Choroid plexus epithelial cell (primary cell): Measurements from ENCODE around the gene ALDH3B1.
A peak's percentile ranks its signal among the peaks of the same experiment; 100 is the strongest.

Experiments used
- DNase-seq: peaks from one replicate; pipeline ENCODE4 v3.0.0-alpha.2; 2010; ENCODE audit warnings: low read depth
- H3K4me3 ChIP-seq: 2 replicates; pipeline ENCODE4 v1.5.1; 2011; ENCODE audit warnings: low read depth, mild to moderate bottlenecking, control low read depth, low read length, moderate library complexity
- CTCF ChIP-seq: conservative IDR thresholded peaks from 2 replicates; pipeline ENCODE4 v1.5.1; 2011; ENCODE audit warnings: low read depth, mild to moderate bottlenecking, control low read depth, inconsistent platforms, low read length, moderate library complexity

The ALDH3B1 gene

GRCh38 chr11:68035266-68035876 is 25.2 kb downstream of the ALDH3B1 start:
- H3K4me3 ChIP-seq = no peak overlapping the region
- no peak for DNase-seq
- no peak for TF ChIP-seq CTCF

GRCh38 chr11:68036141-68036716 is 26.1 kb downstream of the ALDH3B1 start:
- no peak overlapping the region for H3K4me3 ChIP-seq
- DNase-seq = no peak
- no peak for TF ChIP-seq CTCF

GRCh38 chr11:68036717-68037239 is 26.7 kb downstream of the ALDH3B1 start:
- DNase-seq = no peak
- H3K4me3 ChIP-seq = no peak overlapping the region
- no peak for TF ChIP-seq CTCF

- TF ChIP-seq CTCF = no peak
- no peak for DNase-seq
- no peak overlapping the region for H3K4me3 ChIP-seq
Measured at GRCh38 chr11:68037411-68038225, 27.5 kb downstream of the ALDH3B1 start.

- H3K4me3 ChIP-seq = peak overlapping the region; percentile 74
- DNase-seq = no peak
- no peak for TF ChIP-seq CTCF
Measured at GRCh38 chr11:68038226-68038717, 28.1 kb downstream of the ALDH3B1 start.

- peak within 1 kb of the TSS; percentile 74 for H3K4me3 ChIP-seq
- TF ChIP-seq CTCF = no peak
- peak; percentile 78 for DNase-seq
Measured at GRCh38 chr11:68038718-68039525, 28.8 kb downstream of the ALDH3B1 start, which contains the start of gene TCIRG1. TCIRG1 (plus strand) TSS chr11:68039025; CDS start chr11:68041272, 2,247 bp downstream.
